ENCODE results near the gene METRNL. TPM values are rescaled to one million over a fixed set of nuclear protein-coding genes. Genes with fewer than 3 reads are reported as not detected.

Gene METRNL
- total RNA-seq, 4 donors from 2014 or later = 80.3 to 137 (median 87.7) TPM

GRCh38 chr17:83105512-83105911 lies 26.1 kb downstream of the METRNL start:
- Histone ChIP-seq H3K27me3 (peaks cover 0 to 55% (median 0%) of the 10 kb centered on the region in 4 donors), H3K9me3 (no peaks in the 10 kb centered on the region), H3K27ac (peak overlapping the region in 3 of 4 donors; percentile 5 to 65 (median 11)), H3K4me3 (no peak overlapping the region), H3K4me1 (peaks cover 22 to 69% (median 23%) of the 10 kb centered on the region in 3 donors), H3K36me3 (no peaks in the 10 kb centered on the region)
- DNase-seq = no peak
- intact Hi-C loops (cut with DNase I) = no loop called here
- no peak for TF ChIP-seq POLR2A (IDR thresholded peaks at IDR 0.05)
- TF ChIP-seq, protein P1, sequence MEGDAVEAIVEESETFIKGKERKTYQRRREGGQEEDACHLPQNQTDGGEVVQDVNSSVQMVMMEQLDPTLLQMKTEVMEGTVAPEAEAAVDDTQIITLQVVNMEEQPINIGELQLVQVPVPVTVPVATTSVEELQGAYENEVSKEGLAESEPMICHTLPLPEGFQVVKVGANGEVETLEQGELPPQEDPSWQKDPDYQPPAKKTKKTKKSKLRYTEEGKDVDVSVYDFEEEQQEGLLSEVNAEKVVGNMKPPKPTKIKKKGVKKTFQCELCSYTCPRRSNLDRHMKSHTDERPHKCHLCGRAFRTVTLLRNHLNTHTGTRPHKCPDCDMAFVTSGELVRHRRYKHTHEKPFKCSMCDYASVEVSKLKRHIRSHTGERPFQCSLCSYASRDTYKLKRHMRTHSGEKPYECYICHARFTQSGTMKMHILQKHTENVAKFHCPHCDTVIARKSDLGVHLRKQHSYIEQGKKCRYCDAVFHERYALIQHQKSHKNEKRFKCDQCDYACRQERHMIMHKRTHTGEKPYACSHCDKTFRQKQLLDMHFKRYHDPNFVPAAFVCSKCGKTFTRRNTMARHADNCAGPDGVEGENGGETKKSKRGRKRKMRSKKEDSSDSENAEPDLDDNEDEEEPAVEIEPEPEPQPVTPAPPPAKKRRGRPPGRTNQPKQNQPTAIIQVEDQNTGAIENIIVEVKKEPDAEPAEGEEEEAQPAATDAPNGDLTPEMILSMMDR (IDR thresholded peaks at IDR 0.05) = no peak
- WGBS, 2 donors = 45 to 57% methylated on average over 2 to 8 of the region's 10 CpGs

- intact Hi-C loops (cut with DNase I) = no loop called here
- H3K36me3 ChIP-seq = no peaks in the 10 kb centered on the region
- no peaks in the 10 kb centered on the region for H3K9me3 ChIP-seq
- H3K27ac ChIP-seq = peak overlapping the region in 3 of 4 donors; percentile 5 to 65 (median 11)
- no peak for DNase-seq
- WGBS, 2 donors = 57 to 58% methylated on average over 15 of the region's 22 CpGs
- H3K27me3 ChIP-seq = peaks cover 0 to 56% (median 0%) of the 10 kb centered on the region in 4 donors
- TF ChIP-seq, protein P1 (IDR thresholded peaks at IDR 0.05) = no peak
- TF ChIP-seq POLR2A (IDR thresholded peaks at IDR 0.05) = no peak
- H3K4me1 ChIP-seq = peaks cover 19 to 69% (median 24%) of the 10 kb centered on the region in 3 donors
- no peak overlapping the region for H3K4me3 ChIP-seq
Observed at GRCh38 chr17:83106056-83106588, 26.7 kb downstream of the METRNL start.

- no peak for DNase-seq
- Histone ChIP-seq H3K27ac (peak overlapping the region in 2 of 4 donors; percentile 29 to 65), H3K27me3 (peaks cover 0 to 60% (median 0%) of the 10 kb centered on the region in 4 donors), H3K36me3 (no peaks in the 10 kb centered on the region), H3K4me1 (peaks cover 13 to 64% (median 16%) of the 10 kb centered on the region in 3 donors), H3K4me3 (no peak overlapping the region), H3K9me3 (no peaks in the 10 kb centered on the region)
- TF ChIP-seq, protein P1 (IDR thresholded peaks at IDR 0.05) = no peak
- TF ChIP-seq POLR2A (IDR thresholded peaks at IDR 0.05) = no peak
- 67 to 68% methylated on average over 11 to 16 of the region's 17 CpGs for WGBS, 2 donors
- intact Hi-C loops (cut with DNase I) = no loop called here
Observed at GRCh38 chr17:83106913-83107655, 27.7 kb downstream of the METRNL start.

DNA sequence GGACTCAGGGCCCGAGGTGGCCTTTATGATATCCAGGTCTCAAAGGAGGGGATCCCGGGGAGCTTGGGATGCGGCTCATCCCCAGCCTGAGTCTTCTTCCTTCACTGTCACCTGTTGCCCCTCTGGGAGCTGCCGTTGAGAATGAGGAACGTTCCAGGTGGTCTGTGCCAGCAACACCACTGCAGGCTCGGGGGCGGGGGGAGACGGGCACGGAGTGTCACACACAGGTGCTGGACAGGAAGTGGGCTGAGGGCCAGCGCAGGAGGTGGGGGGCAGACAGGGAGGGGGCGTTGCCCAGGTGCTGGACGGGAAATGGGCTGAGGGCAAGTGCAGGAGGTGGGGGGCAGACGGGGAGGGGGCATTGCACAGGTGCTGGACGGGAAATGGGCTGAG lies 28.2 kb downstream of the METRNL start:
- intact Hi-C loops (cut with DNase I) = no loop called here
- no peak for DNase-seq
- H3K9me3 ChIP-seq = no peaks in the 10 kb centered on the region
- TF ChIP-seq, protein P1 (IDR thresholded peaks at IDR 0.05) = no peak
- no peak for TF ChIP-seq POLR2A (IDR thresholded peaks at IDR 0.05)
- H3K36me3 ChIP-seq = no peaks in the 10 kb centered on the region
- peak overlapping the region in 2 of 4 donors; percentile 29 to 65 for H3K27ac ChIP-seq
- no peak overlapping the region for H3K4me3 ChIP-seq
- WGBS, 2 donors = 50 to 71% methylated on average over 1 to 3 of the region's 14 CpGs
- H3K4me1 ChIP-seq = peaks cover 13 to 59% (median 16%) of the 10 kb centered on the region in 3 donors
- H3K27me3 ChIP-seq = peaks cover 0 to 62% (median 0%) of the 10 kb centered on the region in 4 donors

- Histone ChIP-seq H3K9me3 (no peaks in the 10 kb centered on the region), H3K4me1 (peaks cover 13 to 54% (median 16%) of the 10 kb centered on the region in 3 donors), H3K4me3 (no peak overlapping the region), H3K36me3 (no peaks in the 10 kb centered on the region), H3K27me3 (peaks cover 0 to 62% (median 0%) of the 10 kb centered on the region in 4 donors), H3K27ac (no peak overlapping the region)
- intact Hi-C loops (cut with DNase I) = no loop called here
- no peak for TF ChIP-seq POLR2A (IDR thresholded peaks at IDR 0.05)
- TF ChIP-seq, protein P1 (IDR thresholded peaks at IDR 0.05) = no peak
- DNase-seq = no peak
- WGBS, 2 donors = 91 to 94% methylated on average over 23 to 25 of the region's 25 CpGs
Observed at GRCh38 chr17:83108709-83109108, 29.3 kb downstream of the METRNL start.

Measured in esophagus squamous epithelium (tissue), 5 donors.